Left hindlimb (tissue), 1 donor: ENCODE data around the gene FSTL3.
"Not testable (repeated sequence)": the region's sequence is repeated elsewhere in the genome, so short reads cannot be mapped to it uniquely, and the experiment has no call there.

ENCODE experiments used
- DNase-seq: peaks from one replicate; pipeline ENCODE4 v3.0.0-alpha.2; 2018

FSTL3 gene

DNA sequence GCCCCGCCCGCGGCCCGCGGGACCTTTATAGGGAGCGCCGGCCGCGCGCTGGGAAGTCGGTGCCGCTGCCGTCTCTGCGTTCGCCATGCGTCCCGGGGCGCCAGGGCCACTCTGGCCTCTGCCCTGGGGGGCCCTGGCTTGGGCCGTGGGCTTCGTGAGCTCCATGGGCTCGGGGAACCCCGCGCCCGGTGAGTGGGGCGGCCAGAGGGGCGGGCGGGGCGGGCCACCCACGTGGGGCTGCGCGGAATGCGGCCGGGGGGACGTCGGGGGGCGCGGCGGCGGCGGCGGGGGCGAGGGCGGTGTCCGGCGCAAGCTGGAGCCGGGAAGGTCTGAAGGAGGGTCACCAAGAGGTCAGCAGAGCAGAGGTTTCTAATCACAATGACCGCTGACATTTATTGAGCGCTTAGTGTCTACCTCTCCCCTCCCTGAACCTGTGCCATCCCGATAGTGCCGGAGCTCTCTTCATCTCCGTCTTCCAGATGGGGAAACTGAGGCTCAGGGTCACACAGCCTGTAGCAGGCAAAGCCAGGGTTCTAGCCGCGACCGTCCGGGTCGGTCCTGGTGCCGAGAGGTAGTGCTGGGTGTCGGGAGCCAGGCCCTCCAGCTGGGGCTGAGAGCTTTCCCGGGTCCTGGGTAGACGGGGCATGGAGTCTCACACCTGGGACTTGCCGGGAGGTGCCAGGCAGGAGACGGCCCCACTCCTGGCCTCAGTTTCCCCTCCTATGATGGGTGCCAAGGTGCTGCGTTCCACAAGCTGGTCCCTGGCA lies at the start of gene FSTL3:
Gene FSTL3 (plus strand): TSS at position 54 of the 767 bp plus-strand sequence. CDS start 32 bp downstream, at position 86.
- DNase-seq, result no peak

DNA sequence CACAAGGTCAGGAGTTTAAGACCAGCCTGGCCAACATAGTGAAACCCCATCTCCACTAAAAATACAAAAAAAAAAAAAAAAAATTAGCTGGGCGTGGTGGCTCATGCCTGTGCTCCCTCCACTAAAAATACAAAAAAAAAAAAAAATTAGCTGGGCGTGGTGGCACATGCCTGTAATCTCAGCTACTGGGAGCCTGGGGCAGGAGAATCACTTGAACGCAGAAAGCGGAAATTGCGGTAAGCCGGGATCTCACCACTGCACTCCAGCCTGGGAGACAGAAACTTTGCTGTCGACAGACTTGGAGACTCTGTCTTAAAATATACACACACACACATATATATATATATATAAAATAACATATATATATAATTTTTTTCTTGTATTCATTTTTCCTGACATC lies 49.6 kb upstream of the FSTL3 start:
- DNase-seq, result not testable (repeated sequence)

DNA sequence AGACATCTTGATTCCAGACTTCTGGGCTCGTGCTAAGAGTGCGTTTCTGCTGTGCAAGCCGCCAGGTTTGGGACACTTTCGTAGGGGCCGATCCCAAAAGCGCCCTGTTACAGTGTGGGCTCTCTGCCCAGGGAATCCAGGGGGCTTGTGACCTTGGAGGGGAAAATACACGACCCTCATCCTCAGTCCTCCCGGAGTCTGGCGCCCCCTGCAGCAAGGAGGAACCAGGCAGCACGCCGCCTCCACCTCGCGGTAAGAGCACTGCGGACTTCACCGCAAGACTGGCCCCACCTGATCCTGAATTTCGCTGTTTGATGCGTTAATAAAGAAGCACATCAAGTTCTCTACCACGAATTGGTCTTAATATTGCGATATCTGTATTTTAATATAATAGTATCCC lies 48.0 kb upstream of the FSTL3 start:
- no peak for DNase-seq

DNA sequence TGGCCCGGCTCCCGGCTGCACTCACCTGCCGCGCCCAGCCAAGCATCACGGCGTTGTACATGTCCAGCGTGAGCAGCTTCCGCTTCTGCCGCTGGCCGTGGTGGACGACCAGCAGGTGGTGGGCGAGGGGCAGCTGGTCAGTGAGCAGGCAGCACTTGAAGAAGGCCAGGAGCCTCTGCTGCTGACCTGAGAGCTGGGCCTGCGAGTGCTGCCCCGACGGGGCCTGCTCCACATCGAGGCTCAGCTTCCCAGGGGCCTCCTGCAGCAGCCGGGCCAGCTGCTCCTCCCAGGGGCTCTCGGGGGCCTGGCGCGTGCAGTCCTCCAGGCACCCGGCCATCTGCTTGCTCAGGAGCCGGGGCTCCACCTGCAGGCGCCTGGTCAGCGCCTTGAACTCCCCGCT lies 46.7 kb upstream of the FSTL3 start:
- not testable (repeated sequence) for DNase-seq

DNA sequence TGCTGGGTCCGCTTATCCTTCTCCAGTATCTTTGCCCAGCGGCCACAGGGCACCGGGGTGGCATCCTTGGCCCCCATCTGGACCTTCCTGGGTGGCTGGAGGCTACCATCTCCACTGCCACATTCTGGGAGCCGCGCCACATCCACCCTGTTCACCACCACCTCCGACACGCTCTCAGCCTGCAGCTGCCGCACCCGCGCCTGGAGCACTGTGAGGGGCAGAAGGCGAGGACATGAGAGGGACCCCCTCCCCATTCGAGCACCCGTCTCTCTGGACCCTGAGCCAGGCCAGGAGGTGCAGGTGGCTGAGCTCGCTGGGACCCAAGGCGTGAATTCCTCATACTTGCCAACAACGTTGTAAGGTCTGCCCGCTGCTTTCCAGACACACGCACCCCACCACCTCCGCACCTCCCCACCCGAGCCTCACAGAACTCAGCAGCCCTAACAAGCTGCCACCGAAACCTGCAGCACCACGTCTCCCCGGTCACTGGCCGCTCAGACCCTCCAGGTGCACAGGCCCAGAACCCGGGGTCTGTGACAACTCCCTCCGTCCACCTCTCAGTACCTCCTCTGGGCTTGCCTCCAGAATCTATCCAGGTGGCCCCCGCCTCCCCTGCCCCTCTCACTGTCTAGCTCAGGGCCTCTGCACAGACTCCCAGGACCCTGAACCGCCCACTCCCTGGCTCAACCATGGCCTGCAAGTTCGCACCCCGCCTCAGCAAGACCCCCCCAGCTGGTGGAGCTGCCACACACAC lies 46.1 kb upstream of the FSTL3 start:
- no peak for DNase-seq

DNA sequence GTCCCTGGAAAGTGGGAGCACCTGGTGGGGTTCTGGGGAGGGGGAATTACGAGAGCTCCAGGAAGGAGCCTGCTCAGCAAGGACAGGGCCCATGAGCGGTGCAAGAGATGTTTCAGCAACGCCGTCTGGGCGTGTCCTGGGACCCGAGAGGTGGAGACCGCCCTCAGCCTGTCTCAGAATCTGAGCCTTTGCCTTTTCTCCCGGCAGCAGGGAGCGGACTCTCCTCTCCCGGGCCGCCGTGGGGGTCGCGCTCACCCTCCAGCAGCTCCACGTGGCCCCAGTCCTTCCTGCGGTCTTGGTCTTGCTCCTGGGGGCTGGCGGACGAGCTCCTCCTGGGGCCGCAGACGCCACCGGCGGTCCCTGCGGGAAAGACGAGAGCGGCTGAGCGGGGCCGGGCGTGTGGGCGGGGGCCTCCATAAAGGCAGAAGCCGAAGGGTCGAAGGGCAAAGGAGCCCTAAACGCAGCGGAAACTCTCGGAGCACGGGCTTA lies 43.6 kb upstream of the FSTL3 start:
- no peak for DNase-seq

DNA sequence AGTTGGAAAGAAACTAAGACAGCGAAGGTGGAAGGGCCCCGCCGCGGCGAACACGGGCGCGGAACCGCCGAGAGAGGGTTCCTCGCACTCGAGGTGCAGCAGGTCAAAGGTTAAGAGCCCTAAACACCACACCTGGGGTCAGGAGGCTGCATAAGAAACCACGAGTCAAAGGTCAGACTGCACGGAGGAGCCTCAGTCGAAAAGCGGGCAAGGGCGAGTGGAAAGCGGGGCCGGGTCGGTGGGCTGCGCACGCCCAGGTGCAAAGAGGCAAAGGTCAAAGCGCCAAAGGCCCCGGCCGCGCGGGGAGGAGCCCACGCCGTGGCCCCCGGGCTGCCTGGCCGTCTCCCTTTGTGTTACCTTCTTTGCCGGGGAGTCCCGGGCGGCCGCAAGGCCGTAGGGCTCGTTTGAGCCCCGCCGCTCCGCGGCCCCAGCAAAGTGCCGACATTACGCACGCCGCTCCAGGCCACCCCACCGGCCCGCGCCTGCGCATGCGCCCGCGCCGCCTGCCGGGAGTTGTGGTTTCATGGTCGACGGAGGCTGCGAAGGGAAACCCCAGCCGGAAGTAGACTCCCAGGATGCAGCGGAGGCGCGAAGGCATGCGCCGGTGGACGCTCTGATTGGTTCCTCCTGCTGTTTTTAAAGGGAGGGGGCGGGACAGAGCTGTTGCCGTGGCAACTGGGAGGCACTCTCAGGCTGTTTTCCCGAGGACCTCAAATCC lies 43.0 kb upstream of the FSTL3 start, which contains the start of gene POLRMT:
Gene POLRMT (minus strand): TSS at position 470 of the 718 bp plus-strand sequence. CDS start 25 bp downstream, at position 445.
- DNase-seq, result peak; percentile 99

DNA sequence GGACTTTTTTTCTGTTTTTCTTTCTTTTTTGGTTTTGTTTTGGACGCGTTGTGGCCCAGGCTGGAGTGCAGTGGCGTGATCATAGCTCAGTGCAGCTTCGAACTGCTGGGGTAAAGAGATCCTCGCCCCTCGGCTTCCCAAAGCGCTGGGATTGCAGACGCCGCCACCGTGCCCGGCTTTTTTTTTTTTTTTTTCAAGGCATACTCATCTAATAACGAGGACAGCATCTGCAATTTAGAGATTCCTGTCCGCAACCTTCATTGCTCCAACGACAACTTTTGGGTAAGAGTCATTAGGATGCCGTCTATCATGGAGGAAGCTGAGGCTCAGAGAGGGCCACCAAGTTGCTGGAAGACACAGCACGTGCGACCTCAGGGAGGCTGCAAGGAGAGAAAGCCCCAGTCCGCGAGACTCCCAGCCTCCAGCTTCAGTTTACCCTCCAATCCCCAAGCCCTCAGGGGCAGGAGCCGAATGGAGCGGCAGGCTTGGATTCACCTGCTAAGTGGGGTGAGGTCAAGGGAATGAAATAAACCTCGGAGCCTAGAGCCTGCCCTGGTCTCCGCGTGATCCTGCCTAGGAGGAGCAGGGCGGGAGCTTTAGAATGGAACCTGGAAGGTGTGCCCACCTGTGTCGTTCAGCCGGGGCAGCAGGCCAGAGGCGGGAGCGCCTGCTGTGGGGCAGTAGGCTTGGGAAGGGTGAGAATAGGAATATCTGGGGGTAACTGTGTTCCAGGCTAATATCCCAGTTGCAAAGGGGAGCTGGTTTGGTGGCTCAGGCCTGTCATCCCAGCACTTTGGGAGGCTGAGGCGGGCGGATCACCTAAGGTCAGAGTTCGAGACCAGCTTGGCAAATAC lies 42.2 kb upstream of the FSTL3 start:
- no peak for DNase-seq

DNA sequence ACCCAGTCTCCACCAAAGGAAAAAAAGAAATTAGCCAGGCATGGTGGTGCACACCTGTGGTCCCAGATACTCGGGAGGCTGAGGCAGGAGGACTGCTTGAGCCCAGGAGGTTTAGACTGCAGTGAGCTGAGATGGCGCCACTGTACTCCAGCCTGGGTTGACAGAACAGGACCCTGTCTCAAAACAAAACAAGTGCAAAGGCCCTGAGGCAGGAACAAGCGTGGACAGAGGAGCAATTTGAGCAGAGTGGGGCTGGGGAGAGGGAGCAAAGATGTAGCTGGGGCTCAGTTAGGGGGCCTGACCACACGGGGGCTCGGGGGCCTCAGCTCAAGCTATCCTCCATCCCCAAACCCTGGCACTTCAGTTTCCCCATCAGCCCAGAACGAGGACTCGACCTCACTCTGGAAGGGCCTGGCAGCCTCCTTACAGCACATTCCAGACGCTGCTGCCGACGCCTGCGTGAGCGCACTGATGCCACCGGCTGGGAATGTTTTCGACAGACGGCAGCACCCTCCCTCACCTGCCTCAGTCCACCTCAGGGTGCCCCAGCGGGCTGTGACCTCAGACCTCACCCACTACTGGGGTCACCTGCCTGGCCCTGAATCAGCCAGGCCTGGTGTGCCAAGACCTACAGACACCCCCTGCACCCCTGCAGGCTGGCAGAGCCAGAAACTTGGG lies 41.1 kb upstream of the FSTL3 start:
- no peak for DNase-seq

DNA sequence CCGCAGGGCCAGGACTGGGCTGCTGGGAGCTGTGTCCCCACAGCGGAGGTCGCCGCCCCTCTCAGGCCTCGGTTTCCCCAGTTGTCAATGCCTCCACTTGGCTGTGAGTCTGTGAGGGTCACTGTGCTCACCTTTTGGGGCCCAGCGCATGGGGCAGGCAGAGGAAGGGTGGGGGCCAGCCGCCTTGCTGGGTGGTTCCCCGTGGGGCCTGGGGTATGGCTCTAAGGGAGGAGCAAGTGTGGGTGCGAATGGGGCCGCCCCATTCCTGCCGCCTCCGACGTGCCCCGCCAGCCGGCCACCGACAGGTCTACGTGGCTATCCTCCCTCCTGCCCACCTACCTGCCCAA lies 37.3 kb upstream of the FSTL3 start:
- no peak for DNase-seq

DNA sequence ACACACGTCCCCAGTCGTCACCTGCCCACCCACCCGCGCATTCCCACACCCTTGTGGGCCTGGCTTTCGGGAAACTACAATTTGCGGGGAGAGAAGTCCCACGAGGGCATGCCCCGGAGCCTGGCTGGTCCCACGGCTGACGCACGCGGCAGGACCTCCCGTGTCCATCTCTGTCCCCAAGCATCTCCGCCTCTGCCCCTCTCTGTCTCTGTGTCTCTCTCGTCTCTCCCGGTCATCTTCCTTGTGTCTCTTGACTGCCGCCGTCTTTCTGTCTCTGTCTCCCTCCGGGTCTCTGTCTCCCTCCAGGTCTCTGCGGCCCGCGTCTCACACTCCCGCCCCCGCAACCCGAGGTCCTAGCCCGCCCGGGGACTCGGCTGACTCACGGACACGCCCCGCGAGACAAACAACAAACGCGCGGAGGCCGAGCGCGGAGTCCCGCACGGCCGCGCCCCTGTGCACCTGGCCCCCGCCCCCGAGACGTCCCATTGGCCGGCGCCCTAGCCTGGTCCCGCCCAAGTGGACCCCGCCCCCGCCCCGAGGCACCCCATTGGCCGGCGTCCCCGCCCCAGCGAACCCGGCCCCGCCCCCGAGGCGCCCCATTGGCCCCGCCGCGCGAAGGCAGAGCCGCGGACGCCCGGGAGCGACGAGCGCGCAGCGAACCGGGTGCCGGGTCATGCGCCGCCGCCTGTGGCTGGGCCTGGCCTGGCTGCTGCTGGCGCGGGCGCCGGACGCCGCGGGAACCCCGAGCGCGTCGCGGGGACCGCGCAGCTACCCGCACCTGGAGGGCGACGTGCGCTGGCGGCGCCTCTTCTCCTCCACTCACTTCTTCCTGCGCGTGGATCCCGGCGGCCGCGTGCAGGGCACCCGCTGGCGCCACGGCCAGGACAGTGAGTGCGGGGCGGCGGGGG lies 36.7 kb upstream of the FSTL3 start, which contains the start of gene FGF22:
Gene FGF22 (plus strand): TSS at position 627 of the 908 bp plus-strand sequence. CDS start 47 bp downstream, at position 674.
- peak; percentile 92 for DNase-seq

DNA sequence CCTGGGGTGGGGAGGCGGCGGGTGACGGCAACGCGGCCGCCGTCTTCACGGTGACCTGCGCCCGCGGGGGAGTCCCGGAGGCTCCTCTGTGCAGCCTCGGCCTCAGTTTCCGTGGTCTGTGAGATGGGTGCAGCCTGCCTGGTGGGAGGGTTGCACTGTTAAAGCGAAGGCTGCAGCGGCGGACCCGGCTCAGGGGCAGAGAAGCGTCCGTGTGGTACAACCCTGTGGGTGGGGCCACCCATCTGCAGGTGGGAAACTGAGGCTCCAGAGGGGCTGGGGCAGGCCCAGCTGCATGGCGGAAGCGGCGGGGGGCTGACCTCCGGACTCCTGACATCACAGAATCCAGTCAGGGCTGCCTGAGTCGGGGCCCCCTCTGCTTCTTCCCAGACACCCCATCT lies 36.0 kb upstream of the FSTL3 start:
- no peak for DNase-seq

DNA sequence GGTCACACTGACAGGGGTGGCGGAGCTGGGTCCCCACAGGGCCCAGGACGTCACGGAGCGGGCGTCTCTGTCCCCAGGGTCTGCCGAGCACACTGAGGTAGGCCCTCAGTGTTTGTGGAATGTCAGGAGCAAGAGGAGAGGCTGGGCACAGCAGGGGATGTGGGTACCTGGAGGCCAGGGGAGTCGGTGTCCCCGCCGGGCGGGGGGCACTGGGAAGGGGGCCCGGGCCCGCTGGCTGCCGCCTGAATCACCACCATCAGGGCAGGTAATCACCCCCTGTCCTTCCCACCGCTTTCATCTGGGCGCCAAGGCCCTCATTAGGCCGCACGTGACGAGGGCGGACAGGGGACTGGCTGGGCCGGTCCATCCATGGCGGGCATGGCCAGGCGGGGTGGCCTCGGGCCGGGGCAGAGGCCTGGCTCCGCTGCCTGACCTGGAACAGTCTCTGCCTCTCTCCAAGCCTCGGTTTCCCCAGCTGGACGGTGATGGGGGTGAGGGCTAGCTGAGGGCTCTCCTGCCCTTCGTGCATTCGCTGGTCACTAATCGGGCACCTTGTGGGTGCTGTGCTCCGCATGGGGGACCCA lies 35.5 kb upstream of the FSTL3 start:
- DNase-seq, result no peak

DNA sequence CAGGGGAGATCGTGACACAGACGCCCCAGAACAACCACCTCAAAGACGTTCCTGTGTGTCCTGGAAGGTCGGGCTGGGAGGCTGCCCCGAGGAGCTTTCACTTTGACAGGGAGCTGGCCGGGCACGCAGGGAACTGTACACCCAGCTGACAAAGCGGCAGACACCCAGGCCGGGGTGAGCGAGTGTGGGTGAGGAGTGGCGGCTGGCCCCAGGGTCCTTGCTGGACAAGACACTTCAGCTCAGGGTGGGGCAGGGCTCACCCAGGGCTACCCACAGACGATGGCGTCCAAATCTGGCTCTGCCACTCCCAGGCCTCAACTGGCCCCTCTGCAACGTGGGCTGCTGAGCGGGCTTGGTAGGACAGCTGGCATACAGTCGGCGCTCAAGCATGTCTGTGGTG lies 34.5 kb upstream of the FSTL3 start:
- no peak for DNase-seq

DNA sequence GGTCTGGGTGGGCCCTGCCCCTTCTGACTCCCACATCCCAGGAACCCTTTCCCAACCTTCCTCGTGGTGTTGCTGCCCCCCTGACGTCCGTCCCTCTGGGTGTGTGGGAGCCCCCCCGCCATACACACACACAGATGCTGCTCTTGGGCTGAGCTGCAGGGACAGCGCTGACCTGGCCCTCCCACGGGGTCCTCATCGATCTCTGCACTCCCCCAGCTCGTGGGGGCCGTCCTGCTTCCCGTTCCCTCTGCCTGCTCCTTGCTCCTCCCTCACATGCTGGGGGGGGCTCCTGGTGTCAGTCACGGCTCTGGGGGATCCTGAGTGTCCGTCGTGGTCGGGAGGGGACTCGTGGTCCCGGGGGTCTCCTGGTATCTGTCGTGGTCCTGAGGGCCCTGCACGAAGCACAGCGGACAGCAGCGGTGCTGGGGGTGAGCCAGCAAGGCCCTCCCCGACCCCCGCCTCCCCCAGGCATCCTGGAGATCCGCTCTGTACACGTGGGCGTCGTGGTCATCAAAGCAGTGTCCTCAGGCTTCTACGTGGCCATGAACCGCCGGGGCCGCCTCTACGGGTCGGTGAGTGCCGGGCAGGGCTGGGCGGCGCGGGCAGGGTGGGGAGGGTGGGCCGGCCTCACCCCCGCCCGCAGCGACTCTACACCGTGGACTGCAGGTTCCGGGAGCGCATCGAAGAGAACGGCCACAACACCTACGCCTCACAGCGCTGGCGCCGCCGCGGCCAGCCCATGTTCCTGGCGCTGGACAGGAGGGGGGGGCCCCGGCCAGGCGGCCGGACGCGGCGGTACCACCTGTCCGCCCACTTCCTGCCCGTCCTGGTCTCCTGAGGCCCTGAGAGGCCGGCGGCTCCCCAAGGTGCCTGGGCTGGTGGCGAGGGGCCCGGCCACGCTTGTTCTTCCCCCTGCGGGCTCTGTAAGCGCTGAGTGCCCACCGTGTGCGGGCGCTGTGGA lies 33.1 kb upstream of the FSTL3 start:
- no peak for DNase-seq

DNA sequence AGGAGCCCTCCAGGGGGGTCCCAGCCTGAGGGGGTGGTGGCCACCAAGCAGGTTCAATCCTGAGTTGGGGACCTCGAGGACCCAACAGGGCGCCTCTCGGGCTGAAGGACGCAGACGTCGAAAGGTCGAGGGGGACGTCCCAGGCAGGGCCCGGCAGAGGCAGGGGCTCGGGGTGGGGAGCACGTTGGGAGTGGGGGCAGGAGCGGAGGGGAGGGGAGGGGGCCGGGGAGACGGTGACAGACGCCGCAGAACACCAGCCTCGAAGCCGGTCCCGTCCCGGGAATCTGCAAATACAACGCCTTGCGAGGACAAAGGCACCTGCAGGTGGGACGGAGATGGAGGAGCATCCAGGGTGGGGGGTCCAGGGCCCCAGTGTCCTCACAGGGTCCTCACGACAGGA lies 32.5 kb upstream of the FSTL3 start:
- DNase-seq, result no peak

DNA sequence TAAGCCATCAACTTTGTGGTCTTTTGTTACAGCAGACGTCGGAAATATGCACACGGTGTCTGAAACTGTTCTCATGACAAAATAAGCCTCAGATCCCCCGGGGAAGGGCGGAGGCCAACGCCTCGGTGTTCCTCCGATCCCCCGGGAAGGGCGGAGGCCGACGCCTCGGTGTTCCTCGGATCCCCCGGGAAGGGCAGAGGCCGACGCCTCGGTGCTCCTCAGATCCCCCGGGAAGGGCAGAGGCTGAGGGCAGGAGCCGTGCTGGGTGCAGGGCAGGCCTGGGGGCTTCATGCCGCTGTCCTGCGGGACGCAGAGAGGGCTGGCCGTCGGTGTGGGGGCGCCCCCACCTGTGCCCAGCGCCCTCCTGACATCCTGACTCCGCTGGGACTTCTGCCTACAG lies 31.8 kb upstream of the FSTL3 start:
- no peak for DNase-seq

DNA sequence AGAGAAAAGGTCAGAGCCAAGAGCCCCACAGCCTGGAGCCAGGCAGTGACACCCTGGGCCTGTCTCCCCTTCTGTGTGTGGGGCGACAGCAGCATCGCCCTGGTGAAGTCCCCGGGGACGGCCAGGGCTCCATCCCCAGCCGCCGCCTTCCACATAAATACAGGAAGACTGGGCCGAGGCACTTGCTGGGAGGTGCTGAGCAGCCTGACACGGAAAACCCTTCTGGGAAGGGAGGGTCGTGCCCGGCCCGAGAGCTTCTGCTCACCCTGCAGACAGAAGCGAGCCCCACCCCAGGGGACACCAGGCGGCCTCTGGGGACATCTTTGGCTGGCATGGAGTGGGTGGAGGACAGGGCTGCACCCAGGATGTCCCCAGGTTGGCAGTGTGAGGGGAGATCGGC lies 31.4 kb upstream of the FSTL3 start:
- DNase-seq, result no peak
